NCI-H82 (cell line): ENCODE measurements around the gene CABYR.
"Not testable (repeated sequence)": the region's sequence is repeated elsewhere in the genome, so short reads cannot be mapped to it uniquely, and the experiment has no call there.

ENCODE experiments used
- DNase-seq: peaks from one replicate; lab custom pipeline; 2025; lab: John Stamatoyannopoulos, UW

Gene CABYR

GRCh38 chr18:24130494-24130893 is 8.4 kb upstream of the CABYR start:
- no peak for DNase-seq

- peak; percentile 34 for DNase-seq
These were observed 1.9 kb upstream of the CABYR start for GRCh38 chr18:24136967-24137373.

GRCh38 chr18:24138409-24138788 is 463 bp upstream of the CABYR start:
- DNase-seq: no peak

GRCh38 chr18:24140697-24141096 is 1.8 kb downstream of the CABYR start:
- no peak for DNase-seq

GRCh38 chr18:24142376-24142775 is 3.5 kb downstream of the CABYR start:
- DNase-seq: no peak

- DNase-seq: not testable (repeated sequence)
These were observed 10.7 kb downstream of the CABYR start for GRCh38 chr18:24149591-24149990.

GRCh38 chr18:24153397-24153796 is 14.5 kb downstream of the CABYR start:
- DNase-seq: no peak

GRCh38 chr18:24157855-24158254 is 19.0 kb downstream of the CABYR start:
- DNase-seq: no peak

- DNase-seq: no peak
These were observed 21.2 kb downstream of the CABYR start for GRCh38 chr18:24160086-24160485.

- no peak for DNase-seq
These were observed 22.4 kb downstream of the CABYR start for GRCh38 chr18:24161304-24161703.

GRCh38 chr18:24168496-24168895 is 29.6 kb downstream of the CABYR start:
- DNase-seq: no peak

- no peak for DNase-seq
These were observed 31.5 kb downstream of the CABYR start for GRCh38 chr18:24170360-24170759.

- DNase-seq: no peak
These were observed 35.1 kb downstream of the CABYR start for GRCh38 chr18:24173997-24174396.

GRCh38 chr18:24176727-24177416 is 38.0 kb downstream of the CABYR start:
- peak; percentile 82 for DNase-seq

GRCh38 chr18:24177499-24178133 is 38.8 kb downstream of the CABYR start:
- DNase-seq: no peak

- DNase-seq: no peak
These were observed 41.2 kb downstream of the CABYR start for GRCh38 chr18:24180048-24180447.

GRCh38 chr18:24181806-24182205 is 42.9 kb downstream of the CABYR start:
- DNase-seq: no peak

- DNase-seq: no peak
These were observed 46.9 kb downstream of the CABYR start for GRCh38 chr18:24185805-24186204.

- no peak for DNase-seq
These were observed 48.2 kb downstream of the CABYR start for GRCh38 chr18:24187049-24187448.

GRCh38 chr18:24187689-24188088 is 48.8 kb downstream of the CABYR start:
- no peak for DNase-seq

- DNase-seq: no peak
These were observed 49.3 kb downstream of the CABYR start for GRCh38 chr18:24188120-24188519.

- DNase-seq: no peak
These were observed 50.2 kb downstream of the CABYR start for GRCh38 chr18:24189007-24189528.

GRCh38 chr18:24189664-24190346 is 50.9 kb downstream of the CABYR start:
- DNase-seq: no peak
